NCI-H146 (cell line): ENCODE measurements around the gene TRPM6.

Experiments used
- DNase-seq: peaks from one replicate; lab custom pipeline; 2025; lab: John Stamatoyannopoulos, UW

Gene TRPM6

GRCh38 chr9:74773886-74774479 is 113.7 kb downstream of the TRPM6 start:
- DNase-seq = peak; percentile 46

DNA sequence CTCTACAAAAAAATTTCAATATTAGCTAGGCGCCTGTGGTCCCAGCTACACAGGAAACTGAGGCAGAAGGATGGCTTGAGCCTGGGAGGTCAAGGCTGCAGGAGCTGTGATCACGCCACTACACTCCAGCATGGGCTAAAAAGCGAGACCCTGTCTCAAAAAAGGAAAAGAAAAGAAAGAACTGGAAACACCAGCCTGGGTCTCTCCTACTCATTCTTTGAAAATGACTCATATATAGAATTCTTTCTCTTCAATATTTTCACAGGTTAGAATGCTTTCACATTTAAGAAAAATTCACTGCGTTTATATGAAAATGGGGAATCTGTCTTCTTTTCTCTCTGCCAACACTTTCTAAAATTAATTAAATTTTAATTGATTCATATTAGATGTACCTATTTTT is 115.6 kb downstream of the TRPM6 start:
- DNase-seq = no peak

GRCh38 chr9:74771672-74772071 is 116.0 kb downstream of the TRPM6 start:
- DNase-seq = no peak

DNA sequence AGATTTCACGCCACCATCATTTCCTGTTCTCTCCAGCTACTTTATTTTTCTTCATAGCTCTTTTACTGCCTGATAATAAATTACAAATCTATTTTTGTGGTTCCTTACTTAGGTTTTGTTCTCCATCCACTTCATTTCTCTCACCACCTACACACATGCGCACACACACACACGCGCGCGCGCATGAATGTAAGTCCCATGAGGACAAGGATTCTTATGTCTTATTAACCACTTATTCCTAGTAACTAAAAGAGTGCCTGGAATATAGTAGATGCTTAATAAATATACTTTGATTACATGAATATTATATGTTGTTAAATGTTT is 116.5 kb downstream of the TRPM6 start:
- DNase-seq = no peak

- no peak for DNase-seq
These were observed 117.0 kb downstream of the TRPM6 start for GRCh38 chr9:74770508-74771261.

GRCh38 chr9:74765481-74765971 is 122.2 kb downstream of the TRPM6 start:
- DNase-seq = no peak

DNA sequence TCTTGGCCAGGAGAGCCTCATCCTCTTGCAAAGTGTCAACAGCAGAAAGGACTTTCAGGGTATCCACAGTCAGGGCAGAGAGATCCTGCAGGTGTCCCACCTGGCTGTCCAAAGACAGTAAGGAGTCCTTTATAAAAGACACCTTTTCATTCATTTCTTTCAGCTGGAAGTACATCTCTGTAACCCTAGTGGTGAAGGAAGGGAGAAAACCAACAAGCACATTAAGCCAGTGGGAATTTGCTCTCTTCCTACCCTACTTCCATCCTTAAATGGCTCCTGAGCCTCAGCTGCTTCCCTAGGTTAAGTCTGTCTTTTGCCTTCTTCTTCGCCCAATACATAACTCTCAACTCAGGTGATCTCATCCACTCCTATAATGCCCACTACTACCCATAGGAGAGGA is 124.8 kb downstream of the TRPM6 start:
- DNase-seq = no peak

DNA sequence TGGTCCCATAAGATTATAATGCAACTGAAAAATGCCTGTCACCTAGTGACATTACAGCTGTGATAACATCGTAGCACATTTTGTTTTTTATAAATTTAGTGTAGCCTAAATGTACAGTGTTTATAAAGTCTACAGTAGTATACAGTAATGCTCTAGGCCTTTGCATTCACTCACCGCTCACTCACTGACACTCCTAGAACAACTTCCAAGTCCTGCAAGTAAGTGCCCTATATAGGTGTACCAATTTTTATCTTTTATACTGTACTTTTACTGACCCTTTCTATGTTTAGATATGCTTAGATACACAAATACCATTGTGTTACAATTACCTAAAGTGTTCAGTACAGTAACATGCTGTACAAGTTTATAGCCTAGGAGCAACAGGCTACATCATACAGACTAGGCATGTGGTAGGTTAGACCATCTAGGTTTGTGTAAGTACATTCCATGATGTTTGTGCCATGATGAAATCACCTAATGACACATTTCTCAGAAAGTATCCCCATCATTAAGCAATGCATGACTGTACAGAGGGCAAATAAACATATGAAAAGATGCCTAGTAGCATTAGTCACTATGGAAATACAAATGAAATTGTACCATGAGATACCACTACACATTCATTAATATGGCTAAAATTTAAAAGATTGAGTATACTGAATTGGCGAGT is 127.6 kb downstream of the TRPM6 start:
- no peak for DNase-seq

- DNase-seq = no peak
These were observed 131.7 kb downstream of the TRPM6 start for GRCh38 chr9:74755999-74756398.

GRCh38 chr9:74755355-74755754 is 132.4 kb downstream of the TRPM6 start:
- DNase-seq = no peak

DNA sequence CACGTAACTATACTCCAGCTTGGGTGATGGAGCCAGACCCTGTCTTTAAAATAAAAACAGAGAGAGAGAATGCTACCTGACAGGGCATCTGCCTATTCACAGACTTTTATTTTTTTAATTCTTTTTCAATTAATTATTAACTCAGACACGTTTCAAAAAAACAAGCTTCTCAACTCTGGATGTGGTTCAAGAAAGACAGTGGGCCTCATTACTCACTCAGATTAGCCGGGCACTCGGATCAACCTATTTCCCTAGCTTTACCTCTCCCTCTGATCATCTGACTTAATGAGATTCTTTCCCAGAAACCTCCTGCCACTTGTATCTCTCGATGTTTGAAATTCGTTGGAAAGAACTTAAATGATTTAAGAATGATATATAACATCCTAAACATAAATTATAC is 134.1 kb downstream of the TRPM6 start:
- DNase-seq = no peak

GRCh38 chr9:74748966-74749365 is 138.8 kb downstream of the TRPM6 start:
- no peak for DNase-seq

DNA sequence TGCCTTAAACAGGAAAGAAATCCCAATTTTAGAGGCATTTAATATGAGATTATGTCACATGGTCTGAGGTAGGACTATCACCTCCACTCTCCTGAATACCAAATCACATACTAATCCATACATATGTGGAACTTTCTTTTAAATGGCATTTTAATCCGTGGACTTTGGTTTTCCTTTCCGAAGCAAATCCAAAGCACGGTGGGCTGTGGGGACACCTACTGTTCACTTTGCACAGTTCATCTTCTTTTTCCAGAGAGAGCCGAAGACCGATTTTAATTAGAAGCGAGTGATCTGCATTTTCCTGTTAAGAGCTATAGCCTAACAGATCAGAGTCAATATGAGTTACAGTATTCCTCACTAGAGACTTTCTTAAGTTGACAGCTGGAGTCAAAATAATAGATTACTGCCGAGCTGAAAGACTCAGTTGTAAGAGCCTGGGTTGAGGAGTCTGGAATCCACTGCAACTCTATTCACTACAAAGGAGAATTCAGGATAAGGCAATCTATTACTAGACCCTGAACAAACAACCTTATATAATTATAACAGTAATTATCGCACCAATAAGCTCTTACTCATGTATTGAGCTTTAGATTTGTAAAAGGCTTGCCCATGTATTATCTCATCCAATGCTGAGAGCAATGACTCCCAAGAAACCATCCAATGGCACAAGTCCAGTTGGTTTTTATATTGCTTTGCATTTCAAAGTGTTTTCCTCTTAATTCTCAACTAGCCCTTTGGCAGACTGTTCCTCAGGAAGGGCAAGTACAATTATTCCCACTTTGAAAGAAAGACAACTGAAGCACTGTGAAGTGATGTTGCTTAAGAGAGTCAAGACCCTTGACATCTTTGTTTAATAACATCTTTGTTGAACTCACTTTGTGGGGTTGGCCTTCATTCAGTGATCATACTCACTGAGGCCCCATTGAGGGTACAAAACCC is 144.7 kb downstream of the TRPM6 start:
- no peak for DNase-seq

DNA sequence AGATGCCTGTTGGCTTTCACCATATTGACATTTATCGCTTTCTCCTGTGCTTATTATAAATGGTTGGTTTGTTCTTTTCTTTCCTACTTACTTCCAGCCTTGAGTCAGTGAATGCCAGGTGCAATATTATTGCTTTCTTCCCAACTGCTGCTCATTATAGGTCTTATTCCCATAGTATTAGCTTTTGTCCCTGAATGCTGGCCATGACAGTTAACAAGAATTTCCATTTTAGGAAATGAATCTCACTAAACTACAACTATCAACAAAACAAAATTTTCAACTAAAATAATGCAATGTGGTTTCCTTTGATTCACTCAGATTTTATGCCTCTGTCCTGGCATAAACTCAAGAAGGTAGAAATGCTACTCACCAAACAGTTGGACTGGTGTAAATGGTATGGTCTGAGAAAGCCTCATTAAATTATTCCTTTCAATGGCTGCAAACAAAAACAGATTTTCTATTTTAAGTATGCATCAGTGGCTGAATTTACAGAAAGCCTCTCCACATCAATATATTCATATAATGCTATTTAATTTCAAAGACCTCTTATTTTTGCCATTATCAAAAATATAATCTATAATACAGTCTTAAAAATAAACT is 145.4 kb downstream of the TRPM6 start:
- DNase-seq = no peak

GRCh38 chr9:74736646-74737045 is 151.1 kb downstream of the TRPM6 start:
- DNase-seq = no peak

GRCh38 chr9:74735761-74736160 is 152.0 kb downstream of the TRPM6 start:
- no peak for DNase-seq

DNA sequence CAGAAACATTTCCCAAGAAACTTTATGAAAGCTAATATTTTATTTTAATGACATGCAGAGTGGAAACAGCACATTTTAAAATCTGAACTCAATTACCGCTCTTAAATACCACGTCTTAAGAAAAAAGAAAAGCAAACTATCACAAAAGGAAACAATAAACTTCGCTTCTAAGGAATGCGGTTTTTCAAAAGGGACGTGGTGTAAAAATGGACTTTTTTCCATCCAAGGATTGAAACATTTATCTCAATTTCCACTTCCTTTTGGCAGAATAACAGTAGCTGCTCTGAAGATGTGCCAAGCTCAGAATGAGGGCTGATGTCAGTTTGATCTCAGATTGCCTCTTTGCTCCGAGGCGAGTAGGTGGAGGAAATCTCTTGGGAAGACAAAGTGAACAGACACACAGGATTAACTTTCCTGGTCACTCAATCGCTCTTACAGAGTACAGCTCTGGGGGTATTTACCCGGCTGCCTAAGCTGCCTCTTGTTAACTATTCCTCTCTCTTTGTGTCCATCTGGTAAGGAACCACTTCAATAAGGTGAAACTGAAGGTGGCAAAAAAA is 158.5 kb downstream of the TRPM6 start:
- DNase-seq = no peak

DNA sequence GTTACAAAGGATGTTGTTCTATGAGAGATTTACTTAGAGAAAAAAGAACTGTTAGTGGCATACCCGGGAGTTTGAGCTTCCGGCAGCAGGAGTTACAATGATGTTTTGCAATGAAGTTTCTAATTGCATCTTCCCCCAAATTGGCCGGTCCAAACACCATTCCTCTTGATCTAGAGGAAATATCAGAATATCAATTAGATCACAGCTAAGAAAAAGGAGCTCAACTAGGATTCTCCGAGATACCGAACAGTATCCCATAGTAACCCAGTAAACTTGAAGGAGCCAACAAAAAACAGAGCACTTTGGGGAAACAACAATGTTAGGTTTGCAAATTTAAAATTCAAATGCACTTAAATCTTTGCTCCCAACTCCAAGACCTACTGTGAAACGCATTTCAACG is 159.5 kb downstream of the TRPM6 start:
- no peak for DNase-seq

GRCh38 chr9:74726581-74726980 is 161.1 kb downstream of the TRPM6 start:
- DNase-seq = no peak

GRCh38 chr9:74724317-74724716 is 163.4 kb downstream of the TRPM6 start:
- DNase-seq = no peak
